Activated B cell treated with CpG ODN at 0.5 μM for 24 hours (primary cell): ENCODE data around the gene SIKE1. TPM values are rescaled to one million over a fixed set of nuclear protein-coding genes. Genes with fewer than 3 reads are reported as not detected.

Experiments used
- ATAC-seq: fragments of 200-7000 bp; cut with Tn5 transposase; one replicate; pipeline ENCODE4 v1.10.0; 2021; ENCODE audit warnings: low read depth, mild to moderate bottlenecking, moderate library complexity
- CTCF ChIA-PET: fragments of 350-600 bp; sonication (Branson Sonifier 250); formaldehyde crosslinking; loops from one replicate; lab custom pipeline; 2021; ENCODE audit warnings: antibody characterized with exemption; lab: Charles Lee
- POLR2A ChIA-PET: fragments of 350-600 bp; sonication (Branson Sonifier 250); formaldehyde crosslinking; loops from one replicate; lab custom pipeline; 2021; ENCODE audit warnings: antibody characterized with exemption; lab: Charles Lee
- DNase-seq: peaks from one replicate; pipeline ENCODE4 v3.0.0; 2022
- H3K27ac Mint-ChIP-seq: one replicate; pipeline ENCODE4 v1.8.0; 2020; ENCODE audit warnings: mixed read lengths
- H3K27me3 Mint-ChIP-seq: one replicate; pipeline ENCODE4 v1.8.0; 2021; ENCODE audit warnings: mixed read lengths
- H3K36me3 Mint-ChIP-seq: one replicate; pipeline ENCODE4 v1.8.0; 2021; ENCODE audit warnings: low read depth, mixed read lengths
- H3K4me1 Mint-ChIP-seq: one replicate; pipeline ENCODE4 v1.8.0; 2021; ENCODE audit warnings: mixed read lengths
- H3K4me3 Mint-ChIP-seq: one replicate; pipeline ENCODE4 v1.8.0; 2020; ENCODE audit warnings: mild to moderate bottlenecking, mixed read lengths
- H3K9me3 Mint-ChIP-seq: one replicate; pipeline ENCODE4 v1.8.0; 2020; ENCODE audit warnings: mixed read lengths
- CTCF ChIP-seq: fragments of 200-600 bp; IDR thresholded peaks from one replicate; pipeline ENCODE4 v1.8.0; 2022; ENCODE audit warnings: antibody characterized with exemption, mild to moderate bottlenecking
- intact Hi-C: fragments of 100-400 bp; cut with micrococcal nuclease; formaldehyde crosslinking; loops from one replicate; pipeline ENCODE4 v1.15.1; 2024
- total RNA-seq: library from RNA; stranded (reverse); gene quantifications from 2 replicates; pipeline ENCODE4 v1.2.3, GENCODE V29; 2022

The SIKE1 gene
- total RNA-seq, 1 donor from 2014 or later, result 44.2 TPM

GRCh38 chr1:114758256-114758832 lies 22.1 kb downstream of the SIKE1 start:
- DNase-seq (no peak), ATAC-seq (no peak)
- H3K27me3 Mint-ChIP-seq, result no peaks in the 10 kb centered on the region
- POLR2A ChIA-PET, result interaction anchor here (0.7 to 3.3 kb wide), 7 partner anchors 14 to 247 kb away, joined by 3 to 30 read pairs (median 5); partner anchors contain the start of genes DENND2C, NRAS, SIKE1 and TRIM33
- CTCF ChIA-PET, result no interaction called here
- no peak for TF ChIP-seq CTCF
- intact Hi-C loops, result loop anchor here (5.0 to 10.0 kb wide), 4 partner anchors 336 to 1804 kb away; partner anchors contain the start of genes LRIG2, PHTF1 and SLC16A1
- H3K36me3 Mint-ChIP-seq, result peaks cover 23% of the 10 kb centered on the region
- H3K9me3 Mint-ChIP-seq, result peaks cover 4% of the 10 kb centered on the region
- H3K4me1 Mint-ChIP-seq, result peaks cover 51% of the 10 kb centered on the region
- H3K4me3 Mint-ChIP-seq, result peak overlapping the region; percentile 100
- peak overlapping the region; percentile 100 for H3K27ac Mint-ChIP-seq

GRCh38 chr1:114757455-114758255 lies 22.8 kb downstream of the SIKE1 start, which contains the start of gene CSDE1:
Gene CSDE1 (minus strand): TSS chr1:114757984. CDS start chr1:114739890, 18,094 bp downstream.
- peaks cover 57% of the 10 kb centered on the region for H3K4me1 Mint-ChIP-seq
- POLR2A ChIA-PET, result interaction anchor here (0.9 to 3.3 kb wide), 5 partner anchors 13 to 246 kb away, joined by 3 to 30 read pairs (median 9); partner anchors contain the start of genes DENND2C, NRAS, SIKE1 and TRIM33

GRCh38 chr1:114756949-114757454 lies 23.5 kb downstream of the SIKE1 start:
- no peak for DNase-seq
- no peak for TF ChIP-seq CTCF
- no peaks in the 10 kb centered on the region for H3K27me3 Mint-ChIP-seq
- H3K36me3 Mint-ChIP-seq, result peaks cover 30% of the 10 kb centered on the region
- H3K9me3 Mint-ChIP-seq, result no peaks in the 10 kb centered on the region
- intact Hi-C loops, result loop anchor here (1.0 to 10.0 kb wide), 13 partner anchors 14 to 1802 kb away; partner anchors contain the start of genes BCAS2, DCLRE1B, DENND2C and HIPK1
- ATAC-seq, result no peak
- ChIA-PET CTCF (no interaction called here), POLR2A (interaction anchor here (0.9 to 3.3 kb wide), 5 partner anchors 12 to 245 kb away, joined by 3 to 30 read pairs (median 9); partner anchors contain the start of genes DENND2C, NRAS, SIKE1 and TRIM33)
- H3K4me1 Mint-ChIP-seq, result peaks cover 64% of the 10 kb centered on the region
- H3K27ac Mint-ChIP-seq, result peak overlapping the region; percentile 100
- peak overlapping the region; percentile 100 for H3K4me3 Mint-ChIP-seq

More at GRCh38 chr1:114757455-114758255, 22.8 kb downstream of the SIKE1 start, which contains the start of gene CSDE1:
- peak within 1 kb of the TSS; percentile 100 for H3K4me3 Mint-ChIP-seq
- H3K27me3 Mint-ChIP-seq, result no peaks in the 10 kb centered on the region
- CTCF ChIA-PET, result no interaction called here
- no peak for TF ChIP-seq CTCF
- ATAC-seq, result peak; percentile 90
- H3K36me3 Mint-ChIP-seq, result peaks cover 24% of the 10 kb centered on the region
- DNase-seq, result peak; percentile 92
- intact Hi-C loops, result loop anchor here (1.0 to 10.0 kb wide), 13 partner anchors 15 to 1803 kb away; partner anchors contain the start of genes BCAS2, DCLRE1B, DENND2C and HIPK1
- peak within 1 kb of the TSS; percentile 100 for H3K27ac Mint-ChIP-seq
- H3K9me3 Mint-ChIP-seq, result no peaks in the 10 kb centered on the region

GRCh38 chr1:114756009-114756892 lies 24.2 kb downstream of the SIKE1 start:
- intact Hi-C loops, result loop anchor here (2.0 to 10.0 kb wide), 5 partner anchors 13 to 1801 kb away; partner anchors contain the start of genes LRIG2, PHTF1 and SLC16A1
- H3K27ac Mint-ChIP-seq, result peak overlapping the region; percentile 100
- POLR2A ChIA-PET, result interaction anchor here (2.4 to 3.3 kb wide), 2 partner anchors 24 to 40 kb away, joined by 20 to 30 read pairs; partner anchors contain the start of genes NRAS and SIKE1
- TF ChIP-seq CTCF, result no peak
- CTCF ChIA-PET, result no interaction called here
- H3K9me3 Mint-ChIP-seq, result no peaks in the 10 kb centered on the region
- peaks cover 71% of the 10 kb centered on the region for H3K4me1 Mint-ChIP-seq
- peaks cover 30% of the 10 kb centered on the region for H3K36me3 Mint-ChIP-seq
- DNase-seq (no peak), ATAC-seq (no peak)
- no peaks in the 10 kb centered on the region for H3K27me3 Mint-ChIP-seq
- H3K4me3 Mint-ChIP-seq, result peak overlapping the region; percentile 100
